ENCODE measurements around the gene SPSB4.

The SPSB4 gene

GRCh38 chr3:141122455-141123030 is 71.4 kb downstream of the SPSB4 start:
- no peak for DNase-seq

- no peak for DNase-seq
Measured at GRCh38 chr3:141123677-141124410, 72.7 kb downstream of the SPSB4 start.

- DNase-seq, result no peak
Measured at GRCh38 chr3:141124715-141125114, 73.6 kb downstream of the SPSB4 start.

GRCh38 chr3:141125351-141125750 is 74.2 kb downstream of the SPSB4 start:
- no peak for DNase-seq

- no peak for DNase-seq
Measured at GRCh38 chr3:141126661-141127343, 75.7 kb downstream of the SPSB4 start.

- DNase-seq, result no peak
Measured at GRCh38 chr3:141127344-141128125, 76.4 kb downstream of the SPSB4 start.

- no peak for DNase-seq
Measured at GRCh38 chr3:141128126-141128777, 77.1 kb downstream of the SPSB4 start.

- DNase-seq, result no peak
Measured at GRCh38 chr3:141129049-141129448, 77.9 kb downstream of the SPSB4 start.

- DNase-seq, result no peak
Measured at GRCh38 chr3:141129541-141130011, 78.4 kb downstream of the SPSB4 start.

GRCh38 chr3:141143517-141143916 is 92.4 kb downstream of the SPSB4 start:
- no peak for DNase-seq

- no peak for DNase-seq
Measured at GRCh38 chr3:141146979-141147470, 95.9 kb downstream of the SPSB4 start.

- no peak for DNase-seq
Measured at GRCh38 chr3:141147657-141148056, 96.5 kb downstream of the SPSB4 start.

GRCh38 chr3:141148169-141148568 is 97.0 kb downstream of the SPSB4 start:
- no peak for DNase-seq

- no peak for DNase-seq
Measured at GRCh38 chr3:141148770-141149169, 97.6 kb downstream of the SPSB4 start.

GRCh38 chr3:141150081-141150830 is 99.1 kb downstream of the SPSB4 start:
- DNase-seq, result no peak

GRCh38 chr3:141150931-141151330 is 99.8 kb downstream of the SPSB4 start:
- no peak for DNase-seq

- no peak for DNase-seq
Measured at GRCh38 chr3:141151439-141151838, 100.3 kb downstream of the SPSB4 start.

GRCh38 chr3:141152130-141152529 is 101.0 kb downstream of the SPSB4 start:
- DNase-seq, result no peak

- DNase-seq, result no peak
Measured at GRCh38 chr3:141152801-141153678, 101.9 kb downstream of the SPSB4 start.

- DNase-seq, result no peak
Measured at GRCh38 chr3:141153679-141153966, 102.5 kb downstream of the SPSB4 start.

GRCh38 chr3:141164852-141165251 is 113.7 kb downstream of the SPSB4 start:
- DNase-seq, result no peak
